Measurements from ENCODE around the gene OR10Z1. TPM values are rescaled to one million over a fixed set of nuclear protein-coding genes. Genes with fewer than 3 reads are reported as not detected.

OR10Z1 gene
- total and polyA plus RNA-seq, 12 donors = not detected

DNA sequence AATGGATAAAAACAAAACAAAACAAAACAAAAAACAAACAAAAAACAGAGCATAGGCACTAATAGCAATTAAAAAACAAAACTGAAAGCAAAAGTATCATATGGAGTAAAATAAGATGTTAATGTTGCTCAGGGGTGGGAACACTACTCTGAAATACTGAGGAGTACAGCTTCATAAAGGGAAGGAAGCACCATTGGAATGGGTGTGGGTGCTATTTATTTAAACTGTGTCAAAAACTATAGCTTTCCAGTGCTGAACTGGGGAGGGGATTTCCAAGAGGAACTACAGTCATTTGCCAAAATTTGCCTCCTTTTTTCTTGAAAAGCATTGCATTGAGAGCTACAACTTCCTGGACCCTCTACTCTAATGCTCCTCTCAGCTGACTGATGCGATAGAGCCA lies 41.4 kb downstream of the OR10Z1 start:
- no peaks in the 10 kb centered on the region for H3K36me3 ChIP-seq
- WGBS, 2 donors = 79 to 95% methylated on average over 1 of the region's 1 CpG
- ATAC-seq = no peak
- H3K27ac ChIP-seq = no peak overlapping the region
- TF ChIP-seq, protein P1, sequence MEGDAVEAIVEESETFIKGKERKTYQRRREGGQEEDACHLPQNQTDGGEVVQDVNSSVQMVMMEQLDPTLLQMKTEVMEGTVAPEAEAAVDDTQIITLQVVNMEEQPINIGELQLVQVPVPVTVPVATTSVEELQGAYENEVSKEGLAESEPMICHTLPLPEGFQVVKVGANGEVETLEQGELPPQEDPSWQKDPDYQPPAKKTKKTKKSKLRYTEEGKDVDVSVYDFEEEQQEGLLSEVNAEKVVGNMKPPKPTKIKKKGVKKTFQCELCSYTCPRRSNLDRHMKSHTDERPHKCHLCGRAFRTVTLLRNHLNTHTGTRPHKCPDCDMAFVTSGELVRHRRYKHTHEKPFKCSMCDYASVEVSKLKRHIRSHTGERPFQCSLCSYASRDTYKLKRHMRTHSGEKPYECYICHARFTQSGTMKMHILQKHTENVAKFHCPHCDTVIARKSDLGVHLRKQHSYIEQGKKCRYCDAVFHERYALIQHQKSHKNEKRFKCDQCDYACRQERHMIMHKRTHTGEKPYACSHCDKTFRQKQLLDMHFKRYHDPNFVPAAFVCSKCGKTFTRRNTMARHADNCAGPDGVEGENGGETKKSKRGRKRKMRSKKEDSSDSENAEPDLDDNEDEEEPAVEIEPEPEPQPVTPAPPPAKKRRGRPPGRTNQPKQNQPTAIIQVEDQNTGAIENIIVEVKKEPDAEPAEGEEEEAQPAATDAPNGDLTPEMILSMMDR (IDR thresholded peaks at IDR 0.05) = no peak
- H3K4me3 ChIP-seq = no peak overlapping the region
- no peaks in the 10 kb centered on the region for H3K9me3 ChIP-seq
- peaks cover 0 to 4% (median 0%) of the 10 kb centered on the region in 7 donors for H3K27me3 ChIP-seq
- DNase-seq = no peak
- intact Hi-C loops (cut with DNase I) = no loop called here
- H3K4me1 ChIP-seq = peaks cover 0 to 29% (median 0%) of the 10 kb centered on the region in 9 donors

DNA sequence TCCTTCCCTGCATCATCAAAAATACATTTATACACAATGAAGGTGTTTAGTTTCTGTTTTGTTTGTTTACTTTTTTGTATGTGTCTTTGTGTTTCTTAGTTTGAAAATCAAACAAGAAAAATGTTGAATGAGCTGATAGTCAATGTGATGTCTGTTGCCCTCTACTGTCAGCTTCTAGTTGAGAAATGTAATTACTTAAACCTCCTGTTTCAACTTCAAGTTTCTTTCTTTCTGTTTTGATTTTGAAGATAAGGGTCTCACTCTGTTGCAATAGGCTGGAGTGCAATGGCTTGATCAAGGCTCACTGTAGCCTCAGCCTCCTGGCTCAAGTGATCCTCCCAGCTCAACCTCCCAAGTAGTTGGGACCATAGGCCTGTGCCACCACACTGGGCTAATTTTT lies 44.0 kb downstream of the OR10Z1 start:
- Histone ChIP-seq H3K9me3 (no peaks in the 10 kb centered on the region), H3K36me3 (no peaks in the 10 kb centered on the region), H3K4me3 (no peak overlapping the region), H3K27me3 (peaks cover 0 to 4% (median 0%) of the 10 kb centered on the region in 7 donors), H3K27ac (no peak overlapping the region), H3K4me1 (peaks cover 0 to 43% (median 0%) of the 10 kb centered on the region in 9 donors)
- DNase-seq (no peak), ATAC-seq (no peak)
- TF ChIP-seq, protein P1 (IDR thresholded peaks at IDR 0.05) = peak in 3 of 9 donors; percentile 6 to 29 (median 14)
- intact Hi-C loops (cut with DNase I) = no loop called here

DNA sequence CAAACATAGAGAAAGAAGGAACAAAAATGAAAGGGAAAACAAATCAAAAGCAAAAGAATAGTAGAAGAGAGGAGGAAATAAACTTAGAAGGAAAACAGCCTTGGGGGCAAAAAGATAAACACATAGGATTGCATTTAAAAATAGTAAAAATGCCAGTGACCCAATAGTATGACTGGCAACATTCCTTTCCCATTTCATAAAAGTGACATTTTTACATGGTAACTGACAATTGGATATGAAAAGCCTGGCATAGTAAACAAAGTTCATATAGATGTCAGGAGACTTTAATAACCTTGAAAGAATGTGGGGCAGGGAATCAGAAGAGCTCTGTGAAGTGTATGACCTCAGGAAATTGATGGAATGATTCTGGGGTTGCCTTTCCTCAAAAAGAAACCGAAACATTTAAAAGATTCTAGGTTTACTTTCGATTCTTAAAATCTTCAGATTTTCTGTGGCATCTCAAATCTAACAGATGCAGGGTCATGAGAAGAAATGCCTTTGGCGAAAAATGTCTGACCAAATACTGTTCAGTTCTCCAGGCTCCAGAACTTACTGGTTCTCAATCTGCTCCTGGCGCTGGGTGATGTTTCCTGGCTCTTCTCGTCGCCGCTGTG lies 47.8 kb downstream of the OR10Z1 start:
- WGBS, 2 donors = 92% methylated on average over 7 of the region's 7 CpGs
- intact Hi-C loops (cut with DNase I) = loop anchor here in 1 of 10 donors (10.0 kb wide), 1 partner anchor 1742 kb away; no protein-coding TSS in a partner anchor
- no peaks in the 10 kb centered on the region for H3K36me3 ChIP-seq

DNA sequence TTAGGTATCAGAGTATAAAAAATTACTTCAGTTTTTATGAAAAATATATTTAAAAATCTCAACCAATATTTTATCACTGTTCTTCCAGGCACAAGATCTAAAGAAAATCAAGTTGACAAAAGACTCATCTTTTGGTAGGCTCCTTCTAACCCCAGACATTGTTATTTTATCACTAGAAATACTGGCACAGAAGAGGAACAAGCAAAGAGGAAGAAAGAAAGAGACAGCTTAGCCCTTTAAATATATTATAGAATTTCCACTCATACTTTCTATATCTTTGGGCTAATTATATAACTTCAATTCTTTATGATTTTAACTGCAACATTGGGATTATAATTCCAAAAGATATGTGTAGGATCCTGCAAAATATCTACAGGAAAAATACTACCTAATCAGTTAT lies 49.0 kb downstream of the OR10Z1 start:
- ATAC-seq = no peak
- no peak overlapping the region for H3K27ac ChIP-seq
- DNase-seq = no peak
- H3K36me3 ChIP-seq = no peaks in the 10 kb centered on the region
- H3K4me3 ChIP-seq = no peak overlapping the region
- intact Hi-C loops (cut with DNase I) = loop anchor here in 1 of 10 donors (10.0 kb wide), 1 partner anchor 1741 kb away; no protein-coding TSS in a partner anchor
- TF ChIP-seq, protein P1 (IDR thresholded peaks at IDR 0.05) = no peak
- peaks cover 0 to 26% (median 0%) of the 10 kb centered on the region in 9 donors for H3K4me1 ChIP-seq
- peaks cover 0 to 4% (median 0%) of the 10 kb centered on the region in 7 donors for H3K27me3 ChIP-seq
- H3K9me3 ChIP-seq = no peaks in the 10 kb centered on the region

More for the DNA sequence above, 47.8 kb downstream of the OR10Z1 start:
- TF ChIP-seq, protein P1 (IDR thresholded peaks at IDR 0.05) = no peak
- H3K9me3 ChIP-seq = no peaks in the 10 kb centered on the region
- H3K27ac ChIP-seq = no peak overlapping the region
- DNase-seq (no peak), ATAC-seq (no peak)
- H3K27me3 ChIP-seq = peaks cover 0 to 4% (median 0%) of the 10 kb centered on the region in 7 donors
- no peak overlapping the region for H3K4me3 ChIP-seq
- H3K4me1 ChIP-seq = peaks cover 0 to 26% (median 0%) of the 10 kb centered on the region in 9 donors

All from heart right ventricle (tissue), 16 donors.